ENCODE data around the gene C9orf72. TPM values are rescaled to one million over a fixed set of nuclear protein-coding genes. Genes with fewer than 3 reads are reported as not detected.

Gene C9orf72
- total and polyA plus RNA-seq, 2 of the 8 experiments (the other 6 are each of a cell fraction or from before 2014, with no cell fraction given) = 7.2 to 17.5 TPM

DNA sequence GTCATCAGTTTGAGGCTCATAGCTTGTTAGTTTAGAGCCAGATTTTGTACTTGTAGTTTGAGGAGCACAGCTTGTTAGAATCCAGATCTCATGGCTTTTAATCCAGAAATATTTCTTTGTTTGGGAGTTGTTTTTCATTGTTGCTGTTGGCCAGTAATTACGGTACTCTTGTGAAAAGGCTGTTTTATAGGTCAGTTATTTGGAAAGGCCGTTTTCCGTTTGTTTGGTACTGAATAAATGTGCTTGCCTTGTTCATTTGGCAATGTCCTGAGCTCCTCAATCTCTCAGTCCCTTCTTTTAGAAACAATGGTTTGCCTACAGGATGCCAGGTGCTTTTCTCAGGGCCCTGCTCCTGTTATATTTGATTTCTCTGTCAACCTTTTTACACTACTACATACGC is 39.1 kb downstream of the C9orf72 start (continued):
- TF ChIP-seq, protein P1, sequence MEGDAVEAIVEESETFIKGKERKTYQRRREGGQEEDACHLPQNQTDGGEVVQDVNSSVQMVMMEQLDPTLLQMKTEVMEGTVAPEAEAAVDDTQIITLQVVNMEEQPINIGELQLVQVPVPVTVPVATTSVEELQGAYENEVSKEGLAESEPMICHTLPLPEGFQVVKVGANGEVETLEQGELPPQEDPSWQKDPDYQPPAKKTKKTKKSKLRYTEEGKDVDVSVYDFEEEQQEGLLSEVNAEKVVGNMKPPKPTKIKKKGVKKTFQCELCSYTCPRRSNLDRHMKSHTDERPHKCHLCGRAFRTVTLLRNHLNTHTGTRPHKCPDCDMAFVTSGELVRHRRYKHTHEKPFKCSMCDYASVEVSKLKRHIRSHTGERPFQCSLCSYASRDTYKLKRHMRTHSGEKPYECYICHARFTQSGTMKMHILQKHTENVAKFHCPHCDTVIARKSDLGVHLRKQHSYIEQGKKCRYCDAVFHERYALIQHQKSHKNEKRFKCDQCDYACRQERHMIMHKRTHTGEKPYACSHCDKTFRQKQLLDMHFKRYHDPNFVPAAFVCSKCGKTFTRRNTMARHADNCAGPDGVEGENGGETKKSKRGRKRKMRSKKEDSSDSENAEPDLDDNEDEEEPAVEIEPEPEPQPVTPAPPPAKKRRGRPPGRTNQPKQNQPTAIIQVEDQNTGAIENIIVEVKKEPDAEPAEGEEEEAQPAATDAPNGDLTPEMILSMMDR (IDR thresholded peaks at IDR 0.05; ENCODE audit: control extremely low read depth in 1 of 3, insufficient read depth in 1 of 3, low read depth in 1 of 3, low read length in 3 of 3) = no peak
- TF ChIP-seq SAP30 (IDR thresholded peaks at IDR 0.05; ENCODE audit: insufficient read depth, insufficient replicate concordance, low read length) (no peak), TAF7 (optimal IDR thresholded peaks at IDR 0.05; ENCODE audit: borderline replicate concordance, low read depth, low read length) (no peak), CEBPB (IDR thresholded peaks at IDR 0.05; ENCODE audit: low read depth, low read length) (no peak), EP300 (IDR thresholded peaks at IDR 0.05; ENCODE audit: borderline replicate concordance in 1 of 2, low read depth in 2 of 2, low read length in 2 of 2) (no peak)
